GM18508 (cell line): ENCODE data around the gene DPH7.

Experiments
- ATAC-seq: cut with Tn5 transposase; IDR thresholded peaks from one replicate; pipeline ENCODE4 v1.9.1; 2021; ENCODE audit warnings: moderate number of reproducible peaks; ENCODE audit not compliant: insufficient read depth, unreplicated experiment

Gene DPH7

DNA sequence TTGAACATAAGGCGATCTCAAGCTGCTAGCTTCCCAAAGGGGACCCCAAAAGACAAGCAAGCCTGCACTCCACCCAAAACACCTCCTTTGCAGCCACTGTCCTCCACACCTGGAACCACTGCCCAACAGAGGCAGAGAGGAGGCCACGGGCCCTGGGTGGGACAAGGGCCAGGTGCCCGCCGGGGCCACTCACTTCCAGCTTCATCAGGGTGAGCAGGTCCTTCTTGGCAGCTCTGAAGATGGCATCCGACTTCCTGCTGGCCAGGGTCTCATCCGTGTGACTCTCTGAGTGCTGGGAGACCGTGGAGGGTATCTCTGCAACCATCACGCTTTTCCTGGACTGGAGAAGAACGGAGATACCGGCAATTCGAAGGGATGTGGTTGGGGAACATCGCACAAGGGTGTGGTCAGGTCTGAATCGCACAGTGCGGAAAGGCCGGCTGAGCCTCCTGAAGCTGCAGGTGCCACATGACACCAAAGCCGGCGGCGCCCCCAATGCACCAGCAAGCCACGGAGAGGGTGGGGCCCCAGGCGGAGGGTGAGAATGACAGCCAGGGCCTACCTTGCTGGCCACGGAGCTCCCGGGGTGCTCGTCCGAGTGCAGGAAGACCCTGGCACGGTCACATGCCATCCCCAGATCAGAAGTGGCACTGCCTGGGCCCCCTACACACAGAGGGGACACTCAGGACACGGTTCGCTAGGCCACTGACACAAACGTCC, 73.1 kb downstream of the DPH7 start:
- ATAC-seq = no peak
